Endodermal cell (in vitro differentiated cells): ENCODE data around the gene DOCK4. TPM values are rescaled to one million over a fixed set of nuclear protein-coding genes. Genes with fewer than 3 reads are reported as not detected.

Experiments
- DNase-seq: peaks from one replicate; pipeline ENCODE4 v3.0.0-alpha.2; 2017
- H3K27ac ChIP-seq: 2 replicates; pipeline ENCODE4 v1.5.1; 2013; ENCODE audit warnings: mild to moderate bottlenecking, low read depth, low read length, moderate library complexity
- H3K27me3 ChIP-seq: 2 replicates; pipeline ENCODE4 v1.6.1; 2013; ENCODE audit warnings: mild to moderate bottlenecking, low read length, moderate library complexity; ENCODE audit not compliant: insufficient read depth, control insufficient read depth, poor library complexity, severe bottlenecking
- H3K36me3 ChIP-seq: 2 replicates; pipeline ENCODE4 v1.7.0; 2013; ENCODE audit warnings: mild to moderate bottlenecking, low read length, moderate library complexity; ENCODE audit not compliant: control insufficient read depth, insufficient read depth
- H3K4me1 ChIP-seq: one replicate; pipeline ENCODE4 v1.7.0; 2013; ENCODE audit warnings: low read length; ENCODE audit not compliant: control insufficient read depth, insufficient read depth
- H3K4me3 ChIP-seq: 2 replicates; pipeline ENCODE4 v1.5.1; 2013; ENCODE audit warnings: mild to moderate bottlenecking, low read length, moderate library complexity
- H3K9ac ChIP-seq: 2 replicates; pipeline ENCODE4 v1.6.1; 2013; ENCODE audit warnings: mild to moderate bottlenecking, low read length, moderate library complexity; ENCODE audit not compliant: poor library complexity, severe bottlenecking; ENCODE audit errors: extremely low read depth
- H3K9me3 ChIP-seq: 2 replicates; pipeline ENCODE4 v1.6.1; 2013; ENCODE audit warnings: mild to moderate bottlenecking, low read length, moderate library complexity; ENCODE audit not compliant: control insufficient read depth
- H3K27ac Mint-ChIP-seq: 2 replicates; pipeline ENCODE4 v1.8.0; 2020; ENCODE audit warnings: mixed read lengths
- H3K27me3 Mint-ChIP-seq: 2 replicates; pipeline ENCODE4 v1.8.0; 2021; ENCODE audit warnings: mild to moderate bottlenecking, mixed read lengths; ENCODE audit not compliant: insufficient read depth
- H3K36me3 Mint-ChIP-seq: 2 replicates; pipeline ENCODE4 v1.8.0; 2020; ENCODE audit warnings: low read depth, mixed read lengths
- H3K4me1 Mint-ChIP-seq: 2 replicates; pipeline ENCODE4 v1.8.0; 2020; ENCODE audit warnings: mixed read lengths
- H3K4me3 Mint-ChIP-seq: 2 replicates; pipeline ENCODE4 v1.8.0; 2020; ENCODE audit warnings: mild to moderate bottlenecking, moderate library complexity, mixed read lengths
- H3K9me3 Mint-ChIP-seq: 2 replicates; pipeline ENCODE4 v1.8.0; 2020; ENCODE audit warnings: mild to moderate bottlenecking, mixed read lengths
- WGBS, 2 experiments: methylation state at CpG; one replicate each; pipeline versions ENCODE4 v1.1.5 to v1.1.7; 2013; ENCODE audit warnings: missing lambda C conversion rate in 2 of 2, mixed read lengths in 1 of 2; ENCODE audit not compliant: insufficient coverage in 1 of 2, insufficient read length in 1 of 2; 5-methylcytosine and 5-hydroxymethylcytosine counted together
- total RNA-seq, 2 donors: library from RNA; stranded (reverse); fragmentation: NEBNext Ultra II Directional in 1 of 2; extraction: Animal tissue kit (Norgen Biotek cat#: 25700) in 1 of 2; gene quantifications; 2 replicates in 1 of 2; 3 replicates in 1 of 2; pipeline ENCODE4 v1.2.1, GENCODE V29; 2021
- TF ChIP-seq, protein P1 (sequence below): fragments of 200-600 bp; sonication (generic); conservative IDR thresholded peaks from 2 replicates; pipeline ENCODE4 v1.5.0; 2021; ENCODE audit warnings: antibody characterized with exemption, mild to moderate bottlenecking

The DOCK4 gene
- total RNA-seq, 2 donors from 2014 or later, result 11.2 to 15.3 TPM

DNA sequence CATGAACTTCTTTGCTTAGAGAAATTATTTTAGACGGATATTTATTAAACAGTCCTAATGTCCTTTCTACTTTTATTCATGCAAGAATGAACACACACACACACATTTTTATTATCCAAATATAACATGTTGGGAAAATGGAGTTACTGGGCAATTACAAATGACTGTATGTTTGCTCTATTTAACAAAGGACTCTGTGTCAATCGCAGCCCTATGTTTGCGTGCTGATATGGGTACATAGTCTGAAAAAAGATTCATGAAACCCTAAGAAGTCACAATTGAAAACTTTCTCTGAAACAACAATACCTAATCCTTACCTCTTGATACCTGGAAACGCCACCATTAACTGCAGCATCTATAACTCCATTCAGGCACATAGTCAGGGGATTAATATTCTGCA, 459.2 kb downstream of the DOCK4 start:
- DNase-seq, result no peak
- 92 to 94% methylated on average over 3 to 4 of the region's 4 CpGs for WGBS, 2 experiments
- Mint-ChIP-seq H3K4me3 (no peak overlapping the region), H3K27ac (no peak overlapping the region), H3K27me3 (no peaks in the 10 kb centered on the region), H3K4me1 (peaks cover 12% of the 10 kb centered on the region), H3K36me3 (peaks cover 16% of the 10 kb centered on the region), H3K9me3 (no peaks in the 10 kb centered on the region)
- Histone ChIP-seq H3K4me3 (no peak overlapping the region), H3K9me3 (peaks cover 6% of the 10 kb centered on the region), H3K27me3 (no peaks in the 10 kb centered on the region), H3K9ac (no peak overlapping the region), H3K36me3 (no peaks in the 10 kb centered on the region), H3K4me1 (no peaks in the 10 kb centered on the region), H3K27ac (no peak overlapping the region)
- TF ChIP-seq, protein P1, sequence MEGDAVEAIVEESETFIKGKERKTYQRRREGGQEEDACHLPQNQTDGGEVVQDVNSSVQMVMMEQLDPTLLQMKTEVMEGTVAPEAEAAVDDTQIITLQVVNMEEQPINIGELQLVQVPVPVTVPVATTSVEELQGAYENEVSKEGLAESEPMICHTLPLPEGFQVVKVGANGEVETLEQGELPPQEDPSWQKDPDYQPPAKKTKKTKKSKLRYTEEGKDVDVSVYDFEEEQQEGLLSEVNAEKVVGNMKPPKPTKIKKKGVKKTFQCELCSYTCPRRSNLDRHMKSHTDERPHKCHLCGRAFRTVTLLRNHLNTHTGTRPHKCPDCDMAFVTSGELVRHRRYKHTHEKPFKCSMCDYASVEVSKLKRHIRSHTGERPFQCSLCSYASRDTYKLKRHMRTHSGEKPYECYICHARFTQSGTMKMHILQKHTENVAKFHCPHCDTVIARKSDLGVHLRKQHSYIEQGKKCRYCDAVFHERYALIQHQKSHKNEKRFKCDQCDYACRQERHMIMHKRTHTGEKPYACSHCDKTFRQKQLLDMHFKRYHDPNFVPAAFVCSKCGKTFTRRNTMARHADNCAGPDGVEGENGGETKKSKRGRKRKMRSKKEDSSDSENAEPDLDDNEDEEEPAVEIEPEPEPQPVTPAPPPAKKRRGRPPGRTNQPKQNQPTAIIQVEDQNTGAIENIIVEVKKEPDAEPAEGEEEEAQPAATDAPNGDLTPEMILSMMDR, result no peak

DNA sequence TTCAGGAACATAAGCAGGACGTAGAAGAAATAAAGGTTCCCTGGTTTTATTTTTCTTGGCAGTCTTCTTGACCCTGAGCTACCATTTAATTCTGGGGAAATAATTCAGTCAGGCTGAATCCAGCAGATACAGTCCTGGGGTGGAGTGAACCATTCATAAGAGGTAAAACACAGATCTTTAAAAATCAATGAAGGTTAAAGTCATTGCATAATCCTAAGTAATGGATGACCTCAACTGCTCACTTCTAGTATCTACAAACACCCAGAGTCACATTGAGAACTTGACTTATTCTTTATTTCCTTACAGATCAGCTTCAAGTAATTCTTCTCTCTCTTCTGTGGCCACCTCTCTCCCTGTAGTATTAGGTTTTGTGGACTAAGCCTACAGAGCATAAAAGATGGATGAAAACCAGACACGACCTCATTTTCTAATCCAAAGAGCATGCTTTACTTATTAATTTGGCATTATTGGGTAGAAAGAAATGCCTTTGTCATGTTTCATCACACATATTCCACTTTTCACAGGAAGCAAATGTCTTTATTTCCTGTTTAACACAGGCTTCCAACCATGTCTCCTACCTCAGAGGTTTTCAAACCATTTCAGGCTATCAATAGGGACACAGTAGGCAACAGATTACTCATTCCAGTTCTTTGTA, 461.6 kb downstream of the DOCK4 start:
- Histone ChIP-seq H3K9ac (no peak overlapping the region), H3K4me3 (no peak overlapping the region), H3K9me3 (peaks cover 6% of the 10 kb centered on the region), H3K27ac (no peak overlapping the region), H3K4me1 (no peaks in the 10 kb centered on the region), H3K36me3 (peaks cover 7% of the 10 kb centered on the region), H3K27me3 (no peaks in the 10 kb centered on the region)
- no peak overlapping the region for H3K4me3 Mint-ChIP-seq
- no peak overlapping the region for H3K27ac Mint-ChIP-seq
- no peaks in the 10 kb centered on the region for H3K27me3 Mint-ChIP-seq
- DNase-seq, result no peak
- H3K4me1 Mint-ChIP-seq, result no peaks in the 10 kb centered on the region
- peaks cover 16% of the 10 kb centered on the region for H3K36me3 Mint-ChIP-seq
- TF ChIP-seq, protein P1, result no peak
- no peaks in the 10 kb centered on the region for H3K9me3 Mint-ChIP-seq
- 93 to 100% methylated on average over 1 to 2 of the region's 2 CpGs for WGBS, 2 experiments

DNA sequence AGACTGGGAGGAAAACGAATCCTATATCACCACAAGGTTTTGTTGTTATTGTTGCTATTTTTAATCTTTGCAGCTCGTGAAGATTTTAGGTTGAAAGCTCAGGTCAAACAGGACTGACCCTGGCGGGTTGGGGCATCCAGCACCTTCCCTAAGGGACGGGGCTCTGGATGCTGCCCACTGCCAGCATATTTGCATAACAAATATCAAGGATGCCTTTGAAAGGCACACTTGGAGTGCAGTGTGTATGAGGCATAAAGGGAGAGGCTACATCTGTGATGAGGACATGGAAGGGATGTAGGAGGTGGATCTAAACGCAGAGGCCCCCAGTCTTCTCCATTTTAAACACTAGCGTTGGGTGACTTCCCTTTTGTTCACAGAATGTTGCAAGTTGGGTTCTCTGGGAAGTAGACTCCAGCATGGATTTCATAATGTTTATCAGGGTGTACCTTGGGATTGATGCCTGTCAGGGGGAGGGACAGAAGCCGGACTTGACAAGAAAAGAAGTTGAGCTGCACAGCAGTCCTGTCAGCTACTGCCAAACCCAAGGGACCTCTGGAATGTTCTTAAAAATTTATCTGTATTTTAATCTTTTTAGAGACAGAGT, 462.9 kb downstream of the DOCK4 start:
- H3K4me3 ChIP-seq, result no peak overlapping the region
- H3K27ac Mint-ChIP-seq, result no peak overlapping the region
- no peak overlapping the region for H3K9ac ChIP-seq
- no peaks in the 10 kb centered on the region for H3K4me1 ChIP-seq
- TF ChIP-seq, protein P1, result no peak
- no peaks in the 10 kb centered on the region for H3K9me3 Mint-ChIP-seq
- H3K9me3 ChIP-seq, result no peaks in the 10 kb centered on the region
- DNase-seq, result no peak
- no peaks in the 10 kb centered on the region for H3K27me3 ChIP-seq
- no peak overlapping the region for H3K4me3 Mint-ChIP-seq
- WGBS, 2 experiments, result 60 to 78% methylated on average over 4 to 7 of the region's 7 CpGs
- H3K36me3 Mint-ChIP-seq, result peaks cover 16% of the 10 kb centered on the region
- H3K27me3 Mint-ChIP-seq, result no peaks in the 10 kb centered on the region
- H3K36me3 ChIP-seq, result peaks cover 7% of the 10 kb centered on the region
- peak overlapping the region; percentile 59 for H3K27ac ChIP-seq
- no peaks in the 10 kb centered on the region for H3K4me1 Mint-ChIP-seq
